Naive B cell (primary cell): ENCODE results near the gene EGFR. TPM values are rescaled to one million over a fixed set of nuclear protein-coding genes. Genes with fewer than 3 reads are reported as not detected.
A peak's percentile ranks its signal among the peaks of the same experiment; 100 is the strongest.

Source experiments
- ATAC-seq, 2 donors: fragments of 150-1000 bp; cut with Tn5 transposase; 2 replicates each; pipeline ENCODE4 v1.10.0; 2021; ENCODE audit warnings: low read depth in 2 of 2, mild to moderate bottlenecking in 2 of 2, moderate library complexity in 2 of 2
- DNase-seq: peaks from one replicate; pipeline ENCODE4 v3.0.0; 2022
- H3K27ac Mint-ChIP-seq, 6 donors: one replicate each; pipeline ENCODE4 v1.8.0; 2020 to 2022; ENCODE audit warnings: mild to moderate bottlenecking in 6 of 6, mixed read lengths in 6 of 6, moderate library complexity in 5 of 6, inconsistent platforms in 2 of 6
- H3K27me3 Mint-ChIP-seq, 3 donors: one replicate each; pipeline ENCODE4 v1.8.0; 2021 to 2022; ENCODE audit warnings: mixed read lengths in 3 of 3, mild to moderate bottlenecking in 1 of 3
- H3K36me3 Mint-ChIP-seq, 2 donors: one replicate each; pipeline ENCODE4 v1.8.0; 2020 to 2022; ENCODE audit warnings: mixed read lengths in 2 of 2, inconsistent platforms in 1 of 2, mild to moderate bottlenecking in 1 of 2
- H3K4me1 Mint-ChIP-seq, 3 donors: one replicate each; pipeline ENCODE4 v1.8.0; 2020 to 2022; ENCODE audit warnings: mixed read lengths in 3 of 3, inconsistent platforms in 1 of 3, mild to moderate bottlenecking in 1 of 3, moderate library complexity in 1 of 3
- H3K4me3 Mint-ChIP-seq, 8 donors: one replicate each; pipeline ENCODE4 v1.8.0; 2020 to 2022; ENCODE audit warnings: mild to moderate bottlenecking in 8 of 8, mixed read lengths in 8 of 8, moderate library complexity in 8 of 8, inconsistent platforms in 2 of 8
- H3K9me3 Mint-ChIP-seq, 7 donors: one replicate each; pipeline ENCODE4 v1.8.0; 2020 to 2022; ENCODE audit warnings: mixed read lengths in 7 of 7, mild to moderate bottlenecking in 5 of 7, inconsistent platforms in 2 of 7, moderate library complexity in 1 of 7
- polyA plus RNA-seq, 6 donors: library from polyadenylated mRNA; unstranded; fragments of 300-500 nt; fragmentation: Illumina TruSeq; gene quantifications; one replicate each; pipeline ENCODE4 v1.2.3, GENCODE V29; 2021; ENCODE audit warnings: low read depth in 6 of 6

EGFR gene
- polyA plus RNA-seq, 6 donors from 2014 or later: not detected

DNA sequence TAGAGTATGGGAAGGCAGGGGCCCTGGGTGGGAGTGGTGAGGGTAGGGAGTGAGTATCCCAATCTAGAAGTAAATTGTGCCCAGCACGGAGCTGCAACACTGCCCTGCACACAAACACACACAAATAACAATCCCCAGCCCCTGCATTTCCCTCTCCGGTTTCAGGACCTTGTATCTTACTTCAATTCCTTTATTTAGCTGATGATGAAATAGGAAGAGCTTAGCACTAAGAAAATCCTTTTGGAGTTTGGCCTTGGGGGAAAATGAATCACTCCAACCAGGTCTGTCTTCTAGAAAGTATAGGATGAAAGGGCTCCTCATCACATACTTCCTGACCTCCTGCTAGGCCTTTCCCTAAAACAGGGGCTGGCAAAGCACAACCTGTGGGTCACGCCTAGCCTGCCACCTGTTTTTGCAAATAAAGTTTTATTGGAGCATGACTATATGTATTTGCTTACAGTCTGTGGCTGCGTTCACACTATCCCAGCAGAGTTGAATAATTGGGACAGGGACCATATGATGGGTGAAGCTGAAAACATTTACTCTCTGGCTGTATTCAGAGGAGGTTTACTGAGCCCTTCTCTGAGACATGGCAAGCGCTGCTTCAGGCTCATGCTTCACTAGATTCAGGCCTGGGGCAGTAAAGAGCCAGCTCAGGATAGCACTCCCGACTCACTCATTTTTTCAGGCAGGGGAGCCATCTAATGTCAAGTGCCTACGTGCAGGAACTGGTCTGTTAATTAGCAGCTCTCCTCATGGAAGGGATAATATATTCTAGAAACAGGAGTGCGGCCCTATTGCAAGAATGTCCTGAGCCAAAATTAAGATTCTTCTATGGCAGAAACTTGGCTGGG is 111.0 kb downstream of the EGFR start:
- Mint-ChIP-seq H3K36me3 (no peaks in the 10 kb centered on the region), H3K27me3 (peaks cover 0 to 15% (median 5%) of the 10 kb centered on the region in 3 donors), H3K27ac (no peak overlapping the region), H3K9me3 (peaks cover 0 to 5% (median 0%) of the 10 kb centered on the region in 7 donors), H3K4me1 (no peaks in the 10 kb centered on the region), H3K4me3 (no peak overlapping the region)
- ATAC-seq (no peak), DNase-seq (no peak)

DNA sequence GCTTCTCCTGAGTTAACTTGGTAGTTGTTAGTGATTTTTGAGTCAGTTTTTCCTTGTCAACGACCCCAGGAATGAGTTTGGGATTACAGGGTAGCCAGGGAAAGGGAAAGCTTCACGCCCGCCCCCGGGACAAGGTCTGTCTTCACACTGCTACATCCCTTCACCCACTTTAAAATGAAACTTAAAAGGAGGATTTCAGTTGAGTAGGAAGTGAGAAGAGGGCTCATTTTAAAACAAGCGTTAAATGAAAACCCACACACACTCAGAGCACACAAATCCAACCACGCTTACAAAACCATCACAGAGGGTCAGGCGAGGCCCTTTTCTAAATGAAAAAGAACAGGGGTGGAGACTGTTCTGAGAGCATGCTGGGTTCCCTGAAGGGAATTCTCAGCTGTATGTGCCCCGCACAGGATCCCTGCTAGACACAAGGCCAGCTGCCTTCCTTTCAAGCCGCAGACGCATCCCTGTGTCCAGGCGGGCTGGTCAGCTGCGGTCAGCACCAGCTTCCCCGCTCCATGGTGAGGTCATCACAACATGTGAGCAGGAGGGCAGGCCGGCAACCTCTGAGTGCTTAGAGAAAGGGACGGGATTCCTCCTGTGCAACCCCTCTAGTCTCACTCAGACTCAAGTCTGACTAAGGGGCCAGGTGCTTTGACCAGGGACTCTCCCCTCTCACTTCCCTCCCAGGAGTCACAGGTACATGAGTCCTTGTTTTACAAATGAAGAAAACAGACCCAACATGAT is 111.8 kb downstream of the EGFR start:
- ATAC-seq (no peak), DNase-seq (no peak)
- Mint-ChIP-seq H3K36me3 (no peaks in the 10 kb centered on the region), H3K4me3 (no peak overlapping the region), H3K9me3 (peaks cover 0 to 7% (median 0%) of the 10 kb centered on the region in 7 donors), H3K4me1 (no peaks in the 10 kb centered on the region), H3K27ac (no peak overlapping the region), H3K27me3 (peaks cover 0 to 15% (median 5%) of the 10 kb centered on the region in 3 donors)

DNA sequence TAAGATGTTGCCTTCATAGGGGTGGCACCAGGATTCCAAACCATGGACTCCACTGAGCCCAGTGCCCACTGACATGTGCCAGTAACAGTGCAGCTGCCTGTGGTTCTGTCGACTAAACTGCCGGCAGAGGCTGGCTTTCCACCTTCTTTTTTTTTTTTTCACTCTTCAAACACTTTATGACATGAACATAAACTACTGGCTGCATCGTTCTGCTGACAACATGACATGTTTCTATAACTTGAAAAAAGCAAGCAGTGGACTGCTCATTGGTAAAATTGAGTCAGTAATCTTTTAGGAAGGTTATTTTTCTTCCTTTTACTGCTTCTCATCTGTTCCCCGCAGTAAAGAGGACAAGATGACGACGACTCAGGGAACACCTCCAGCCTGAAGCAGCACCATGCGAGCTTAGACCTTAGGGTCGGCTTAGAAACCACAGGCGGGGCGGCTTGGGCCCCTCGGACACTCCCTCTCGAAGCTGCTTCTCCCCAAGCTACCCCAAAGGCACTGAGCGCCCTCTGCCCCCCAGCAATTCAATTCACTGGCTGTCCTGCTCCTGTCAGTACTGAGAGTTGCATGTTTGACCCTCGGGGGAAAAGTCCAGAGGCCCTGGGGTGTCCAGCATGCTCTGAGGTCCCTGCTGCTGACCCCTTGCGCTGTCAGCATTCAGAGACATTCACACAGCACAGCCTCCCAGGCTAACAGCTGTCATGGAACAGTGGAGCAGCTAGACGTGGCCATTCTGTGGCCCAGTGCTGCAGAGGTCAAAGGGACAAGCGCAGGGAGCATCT is 112.5 kb downstream of the EGFR start:
- Mint-ChIP-seq H3K9me3 (peaks cover 0 to 6% (median 1%) of the 10 kb centered on the region in 7 donors), H3K36me3 (peaks cover 0 to 4% of the 10 kb centered on the region in 2 donors), H3K4me3 (no peak overlapping the region), H3K4me1 (no peaks in the 10 kb centered on the region), H3K27me3 (peaks cover 0 to 15% (median 2%) of the 10 kb centered on the region in 3 donors), H3K27ac (no peak overlapping the region)
- DNase-seq (no peak), ATAC-seq (no peak)

DNA sequence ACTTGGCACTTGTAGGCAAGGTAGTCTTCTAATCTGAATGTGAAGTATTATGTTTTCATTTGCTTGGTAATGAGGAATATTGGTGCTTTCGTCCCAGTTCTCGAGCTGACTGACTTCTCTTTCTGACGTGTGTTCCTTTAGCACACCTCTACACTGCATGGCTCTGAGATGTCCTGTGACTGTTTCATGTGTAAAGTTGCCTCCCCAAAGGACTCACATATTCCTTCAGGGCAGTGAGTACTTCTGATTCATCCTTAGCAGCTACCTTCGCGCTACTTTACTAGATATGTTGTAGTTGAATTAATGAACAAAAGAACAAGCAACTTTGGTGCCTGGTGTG is 113.7 kb downstream of the EGFR start:
- Mint-ChIP-seq H3K36me3 (peaks cover 0 to 7% of the 10 kb centered on the region in 2 donors), H3K4me1 (no peaks in the 10 kb centered on the region), H3K27me3 (peaks cover 0 to 15% (median 3%) of the 10 kb centered on the region in 3 donors), H3K27ac (no peak overlapping the region), H3K4me3 (no peak overlapping the region), H3K9me3 (peaks cover 2 to 14% (median 9%) of the 10 kb centered on the region in 7 donors)
- no peak for DNase-seq
- no peak for ATAC-seq

DNA sequence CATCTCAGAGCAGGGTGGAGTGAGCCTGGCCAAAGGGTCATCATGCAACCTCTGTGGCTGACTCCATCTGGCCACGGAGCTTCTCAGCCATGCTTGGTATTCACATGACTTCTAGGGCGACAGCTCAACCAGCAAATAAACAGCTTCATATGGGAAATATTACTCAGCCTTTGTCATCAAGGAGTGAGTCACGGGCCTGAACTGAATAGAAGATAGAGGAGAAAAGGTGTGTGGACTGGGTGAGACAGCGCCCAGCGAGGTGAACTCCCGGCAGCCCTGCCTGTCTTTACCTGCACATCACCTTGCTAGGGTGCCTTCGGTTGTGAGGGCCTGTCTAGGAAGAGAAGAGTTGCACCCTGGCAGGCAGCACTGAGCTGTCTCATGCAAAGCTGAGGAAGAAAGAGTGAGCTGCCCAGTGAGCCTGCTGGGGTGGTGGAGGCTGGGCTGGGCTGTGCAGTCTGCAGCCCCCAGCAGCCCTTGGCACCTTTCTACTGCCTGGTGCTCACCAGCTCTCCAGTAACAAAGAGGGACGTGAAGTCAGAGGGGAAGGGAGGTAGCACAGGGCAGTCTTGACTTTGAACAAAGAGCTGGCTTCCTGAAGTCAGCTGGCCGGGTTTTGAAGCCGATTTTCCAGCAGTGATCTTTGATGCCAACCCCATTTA is 114.2 kb downstream of the EGFR start:
- no peak overlapping the region for H3K4me3 Mint-ChIP-seq
- H3K27me3 Mint-ChIP-seq: peaks cover 0 to 15% (median 3%) of the 10 kb centered on the region in 3 donors
- DNase-seq (no peak), ATAC-seq (no peak)
- H3K27ac Mint-ChIP-seq: peak overlapping the region in 1 of 6 donors; percentile 75
- no peaks in the 10 kb centered on the region for H3K4me1 Mint-ChIP-seq
- H3K36me3 Mint-ChIP-seq: peaks cover 0 to 7% of the 10 kb centered on the region in 2 donors
- H3K9me3 Mint-ChIP-seq: peaks cover 2 to 17% (median 10%) of the 10 kb centered on the region in 7 donors

DNA sequence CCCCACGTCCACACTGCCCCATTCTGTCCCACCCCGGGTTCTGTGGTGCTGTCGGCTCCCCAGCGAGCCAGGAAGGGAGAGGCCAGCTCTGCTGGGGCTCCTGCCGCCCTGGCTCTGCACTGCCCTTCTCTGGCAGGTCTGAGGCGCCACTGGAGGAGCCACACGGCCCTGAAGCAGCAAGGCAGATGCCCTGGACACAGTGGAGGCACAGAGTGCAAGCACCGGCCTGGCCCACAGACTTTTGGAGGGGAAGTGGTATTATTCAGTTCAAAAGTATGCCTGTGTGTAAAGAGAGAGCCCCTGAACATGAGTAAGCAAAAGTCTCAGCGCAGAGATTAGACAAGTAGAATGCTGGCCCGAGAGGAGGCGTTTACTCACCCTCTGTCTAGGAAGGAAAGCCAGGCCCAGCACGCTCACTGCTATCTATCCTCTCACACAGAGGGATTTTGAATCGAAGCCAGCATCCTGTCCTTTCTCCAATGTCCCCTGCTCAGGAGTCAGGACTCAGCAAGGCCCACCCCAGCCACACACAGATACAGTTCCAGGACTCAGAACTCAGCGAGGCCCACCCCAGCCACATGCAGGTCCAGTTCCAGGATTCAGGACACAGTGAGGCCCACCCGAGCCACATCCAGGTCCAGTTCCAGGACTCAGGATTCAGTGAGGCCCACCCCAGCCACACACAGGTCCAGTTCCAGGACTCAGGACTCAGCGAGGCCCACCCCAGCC is 115.0 kb downstream of the EGFR start:
- H3K36me3 Mint-ChIP-seq: peaks cover 0 to 7% of the 10 kb centered on the region in 2 donors
- H3K9me3 Mint-ChIP-seq: peaks cover 4 to 25% (median 15%) of the 10 kb centered on the region in 7 donors
- H3K4me1 Mint-ChIP-seq: no peaks in the 10 kb centered on the region
- H3K27me3 Mint-ChIP-seq: peaks cover 0 to 15% (median 3%) of the 10 kb centered on the region in 3 donors
- no peak overlapping the region for H3K4me3 Mint-ChIP-seq
- no peak overlapping the region for H3K27ac Mint-ChIP-seq
- ATAC-seq: no peak
- no peak for DNase-seq

DNA sequence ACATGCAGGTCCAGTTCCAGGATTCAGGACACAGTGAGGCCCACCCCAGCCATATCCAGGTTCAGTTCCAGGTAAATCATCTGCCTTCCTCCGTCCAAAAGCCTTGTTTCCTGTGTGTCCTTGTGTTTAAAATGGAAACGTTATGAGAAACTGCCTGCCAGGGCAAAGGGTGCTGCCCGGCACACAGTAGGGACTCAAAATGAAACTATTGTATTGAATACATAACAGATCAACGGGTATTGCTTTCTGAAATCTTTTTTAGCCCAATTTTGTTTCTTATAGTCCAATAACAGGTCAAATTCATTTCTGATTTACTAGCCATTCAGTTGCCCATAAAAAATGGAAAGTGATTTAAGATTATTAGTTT is 115.5 kb downstream of the EGFR start:
- ATAC-seq (no peak), DNase-seq (no peak)
- H3K36me3 Mint-ChIP-seq: peaks cover 0 to 7% of the 10 kb centered on the region in 2 donors

DNA sequence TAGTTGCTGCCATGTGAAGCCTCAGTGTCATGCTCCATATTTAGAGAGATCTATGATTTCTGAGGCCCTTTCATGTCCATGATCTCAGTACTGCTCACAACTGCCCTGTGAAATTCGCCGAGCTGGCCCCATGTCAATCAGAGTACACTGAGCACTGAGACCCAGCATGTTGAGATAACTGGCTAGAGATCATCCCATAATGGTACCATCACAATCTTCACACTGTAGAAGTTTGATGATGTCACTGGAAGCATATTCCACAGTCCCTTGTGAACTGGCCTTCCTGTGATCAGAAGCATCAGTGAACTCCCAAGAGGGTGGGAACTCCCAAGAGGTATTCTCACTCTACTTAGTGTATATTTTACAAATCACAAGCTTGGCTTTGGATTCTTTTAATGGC is 116.0 kb downstream of the EGFR start:
- Mint-ChIP-seq H3K36me3 (peaks cover 0 to 7% of the 10 kb centered on the region in 2 donors), H3K9me3 (peaks cover 5 to 31% (median 18%) of the 10 kb centered on the region in 7 donors), H3K27me3 (peaks cover 0 to 8% (median 3%) of the 10 kb centered on the region in 3 donors), H3K4me1 (no peaks in the 10 kb centered on the region), H3K4me3 (no peak overlapping the region), H3K27ac (no peak overlapping the region)
- DNase-seq: no peak
- no peak for ATAC-seq

More for the DNA sequence above, 115.5 kb downstream of the EGFR start:
- Mint-ChIP-seq H3K9me3 (peaks cover 5 to 31% (median 18%) of the 10 kb centered on the region in 7 donors), H3K27me3 (peaks cover 0 to 9% (median 3%) of the 10 kb centered on the region in 3 donors), H3K27ac (no peak overlapping the region), H3K4me3 (no peak overlapping the region), H3K4me1 (no peaks in the 10 kb centered on the region)

DNA sequence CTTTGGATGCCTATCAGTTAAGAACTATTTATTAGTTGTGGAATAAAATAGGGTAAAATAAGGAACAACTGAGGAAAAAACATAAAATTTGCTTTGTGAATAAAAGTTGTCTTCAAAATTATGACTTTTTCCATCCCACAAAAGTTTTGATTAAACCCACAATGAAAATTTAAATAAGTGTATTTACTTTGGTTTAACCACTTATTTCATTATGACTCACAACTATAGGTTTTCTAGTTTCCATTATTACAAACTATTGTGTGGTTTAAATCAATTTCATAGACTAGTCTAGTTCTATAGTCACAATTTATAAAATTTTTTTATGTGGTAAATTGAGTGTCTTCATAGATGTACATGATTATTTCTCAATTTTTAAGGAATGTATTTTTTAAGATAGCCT is 116.6 kb downstream of the EGFR start:
- DNase-seq: no peak
- no peak overlapping the region for H3K4me3 Mint-ChIP-seq

DNA sequence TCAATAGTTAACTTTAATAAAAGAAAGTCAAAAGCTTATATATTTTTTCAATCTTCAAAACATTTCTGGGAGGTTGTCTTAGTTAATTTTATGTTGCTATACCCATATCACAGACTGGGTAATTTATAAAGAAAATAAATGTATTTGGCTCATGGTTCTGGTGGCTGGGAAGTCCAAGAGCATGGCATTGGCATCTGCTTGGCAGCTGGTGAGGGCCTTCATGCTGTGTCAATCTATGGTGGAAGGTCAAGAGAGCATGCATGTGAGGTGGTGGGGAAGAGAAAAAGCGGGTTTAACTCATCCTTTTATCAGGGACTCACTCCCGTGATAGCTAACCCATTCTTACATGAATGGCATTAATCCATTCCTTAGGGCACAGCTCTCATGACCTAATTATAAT is 119.8 kb downstream of the EGFR start:
- peaks cover 0 to 7% of the 10 kb centered on the region in 2 donors for H3K36me3 Mint-ChIP-seq
- no peak for ATAC-seq
- H3K4me1 Mint-ChIP-seq: no peaks in the 10 kb centered on the region
- H3K27me3 Mint-ChIP-seq: peaks cover 0 to 5% (median 0%) of the 10 kb centered on the region in 3 donors
- no peak for DNase-seq
- H3K9me3 Mint-ChIP-seq: peaks cover 6 to 31% (median 17%) of the 10 kb centered on the region in 7 donors
- H3K4me3 Mint-ChIP-seq: no peak overlapping the region
- H3K27ac Mint-ChIP-seq: no peak overlapping the region

More for the DNA sequence above, 116.6 kb downstream of the EGFR start:
- Mint-ChIP-seq H3K4me1 (no peaks in the 10 kb centered on the region), H3K36me3 (peaks cover 0 to 7% of the 10 kb centered on the region in 2 donors), H3K27ac (no peak overlapping the region), H3K9me3 (peaks cover 5 to 31% (median 18%) of the 10 kb centered on the region in 7 donors), H3K27me3 (peaks cover 0 to 8% (median 3%) of the 10 kb centered on the region in 3 donors)
- ATAC-seq: no peak

DNA sequence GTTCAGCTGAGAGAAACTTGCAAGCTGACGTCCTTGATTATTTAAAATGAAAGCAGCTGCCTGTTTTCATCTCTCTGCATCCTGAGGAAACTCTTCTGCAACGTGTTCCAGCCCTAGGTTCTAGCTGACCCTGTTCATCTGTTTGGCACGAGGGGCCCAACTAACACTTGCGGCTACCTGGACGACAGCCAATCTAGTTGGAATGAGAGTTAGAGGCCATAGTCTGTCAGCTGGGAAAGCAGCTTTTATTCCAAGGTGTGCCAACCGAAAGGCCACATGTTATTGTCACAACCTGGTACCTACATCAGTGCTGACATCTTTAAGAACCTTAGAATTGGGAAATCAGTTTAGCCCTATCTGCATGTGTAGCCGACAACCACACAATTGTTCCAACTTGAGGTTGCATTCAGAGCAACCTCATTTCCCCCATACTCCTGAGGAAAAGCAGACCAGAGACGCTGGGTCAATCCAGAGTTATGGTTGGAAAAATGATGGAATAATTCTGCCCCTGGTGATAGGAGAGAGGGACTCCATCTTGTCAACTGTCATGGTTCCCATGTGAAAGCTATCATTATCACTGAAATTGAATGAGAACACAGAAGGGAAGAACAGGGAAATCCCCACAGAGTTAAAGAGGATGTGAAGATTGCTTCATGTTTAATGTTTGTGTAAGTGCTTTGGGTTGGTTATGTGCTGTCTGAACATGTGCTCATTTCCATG is 121.6 kb downstream of the EGFR start:
- Mint-ChIP-seq H3K9me3 (peaks cover 6 to 36% (median 16%) of the 10 kb centered on the region in 7 donors), H3K4me1 (no peaks in the 10 kb centered on the region), H3K27me3 (peaks cover 0 to 14% (median 7%) of the 10 kb centered on the region in 3 donors), H3K27ac (no peak overlapping the region), H3K36me3 (peaks cover 0 to 7% of the 10 kb centered on the region in 2 donors), H3K4me3 (no peak overlapping the region)
- no peak for DNase-seq
- ATAC-seq: no peak

DNA sequence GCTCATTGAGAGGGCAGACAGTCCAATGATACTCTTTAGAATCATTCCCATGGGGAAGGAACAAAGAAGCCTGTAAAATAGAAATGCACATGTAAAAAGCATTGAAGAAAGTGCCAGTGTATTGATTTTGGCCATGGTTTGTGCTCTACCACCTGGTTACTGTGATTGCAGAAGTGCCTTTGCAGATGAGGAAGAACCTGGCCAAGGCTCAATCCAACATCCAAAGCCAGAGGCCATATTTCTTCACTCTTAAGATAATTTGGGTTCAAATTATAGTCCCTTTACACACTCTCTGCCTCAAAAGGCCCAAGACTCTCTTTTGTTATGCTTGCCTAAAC is 122.1 kb downstream of the EGFR start:
- no peak for ATAC-seq
- Mint-ChIP-seq H3K36me3 (peaks cover 0 to 7% of the 10 kb centered on the region in 2 donors), H3K4me3 (no peak overlapping the region), H3K9me3 (peaks cover 6 to 36% (median 16%) of the 10 kb centered on the region in 7 donors), H3K4me1 (no peaks in the 10 kb centered on the region), H3K27me3 (peaks cover 0 to 20% (median 9%) of the 10 kb centered on the region in 3 donors), H3K27ac (no peak overlapping the region)
- DNase-seq: no peak
